ENCODE measurements around the gene OCA2. TPM values are rescaled to one million over a fixed set of nuclear protein-coding genes. Genes with fewer than 3 reads are reported as not detected.
A peak's percentile ranks its signal among the peaks of the same experiment; 100 is the strongest.
"Not testable (repeated sequence)": the region's sequence is repeated elsewhere in the genome, so short reads cannot be mapped to it uniquely, and the experiment has no call there.

OCA2 gene
- total RNA-seq (under 1 TPM in 1 of 4 donors, not detected in 3; 0.36 TPM), polyA plus RNA-seq (under 1 TPM in 1 of 3 donors, not detected in 2; 0.41 TPM)

DNA sequence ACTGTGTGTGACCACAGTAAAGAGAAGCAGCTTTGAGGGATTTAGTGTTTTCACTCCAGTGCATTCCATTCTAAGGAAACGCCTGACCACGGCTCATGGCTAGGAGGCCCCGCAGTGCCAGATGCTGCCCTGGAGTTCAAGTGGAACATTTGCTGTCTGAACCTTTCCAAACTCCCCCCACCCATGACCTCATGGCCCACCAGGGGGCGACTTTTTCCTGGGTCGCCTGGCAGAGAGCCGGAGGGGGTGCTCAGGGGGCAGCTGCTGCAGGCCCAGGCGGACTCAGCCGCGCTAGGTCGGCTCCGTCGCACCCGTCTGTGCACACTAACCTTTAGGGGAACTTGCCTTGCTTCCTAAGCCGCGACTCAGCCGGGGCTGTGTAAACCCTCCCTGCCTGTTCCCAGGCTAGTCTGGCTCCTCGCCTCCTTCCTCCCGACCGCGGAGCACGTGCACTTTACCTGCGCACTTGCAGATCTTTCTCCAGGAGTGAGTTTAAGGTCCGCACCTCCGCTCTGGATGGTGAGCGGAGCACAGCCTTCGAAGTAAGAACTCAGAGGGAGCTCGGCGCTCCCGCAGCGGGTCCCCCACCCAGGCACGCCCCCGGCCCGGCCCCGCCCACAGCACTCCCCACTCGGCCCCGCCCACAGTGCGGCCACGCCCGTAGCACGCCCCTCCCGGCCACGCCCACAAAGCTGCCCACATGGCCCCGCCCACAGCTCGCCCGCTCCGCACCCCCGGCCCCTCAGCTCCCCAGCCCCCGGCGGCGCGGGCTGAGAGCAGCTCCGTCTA is at the start of gene OCA2:
OCA2 (minus strand) TSS at position 550 of the 789 bp plus-strand sequence. CDS start 17,441 bp downstream, outside the sequence.
- peak within 1 kb of the TSS in 3 of 4 donors; percentile 8 to 10 (median 9) for H3K4me3 ChIP-seq
- H3K9me3 ChIP-seq: no peaks in the 10 kb centered on the region
- no peaks in the 10 kb centered on the region for H3K36me3 ChIP-seq
- TF ChIP-seq POLR2AphosphoS5 (IDR thresholded peaks at IDR 0.05) (no peak), POLR2A (IDR thresholded peaks at IDR 0.05) (no peak), EP300 (IDR thresholded peaks at IDR 0.05) (no peak)
- TF ChIP-seq, protein P1, sequence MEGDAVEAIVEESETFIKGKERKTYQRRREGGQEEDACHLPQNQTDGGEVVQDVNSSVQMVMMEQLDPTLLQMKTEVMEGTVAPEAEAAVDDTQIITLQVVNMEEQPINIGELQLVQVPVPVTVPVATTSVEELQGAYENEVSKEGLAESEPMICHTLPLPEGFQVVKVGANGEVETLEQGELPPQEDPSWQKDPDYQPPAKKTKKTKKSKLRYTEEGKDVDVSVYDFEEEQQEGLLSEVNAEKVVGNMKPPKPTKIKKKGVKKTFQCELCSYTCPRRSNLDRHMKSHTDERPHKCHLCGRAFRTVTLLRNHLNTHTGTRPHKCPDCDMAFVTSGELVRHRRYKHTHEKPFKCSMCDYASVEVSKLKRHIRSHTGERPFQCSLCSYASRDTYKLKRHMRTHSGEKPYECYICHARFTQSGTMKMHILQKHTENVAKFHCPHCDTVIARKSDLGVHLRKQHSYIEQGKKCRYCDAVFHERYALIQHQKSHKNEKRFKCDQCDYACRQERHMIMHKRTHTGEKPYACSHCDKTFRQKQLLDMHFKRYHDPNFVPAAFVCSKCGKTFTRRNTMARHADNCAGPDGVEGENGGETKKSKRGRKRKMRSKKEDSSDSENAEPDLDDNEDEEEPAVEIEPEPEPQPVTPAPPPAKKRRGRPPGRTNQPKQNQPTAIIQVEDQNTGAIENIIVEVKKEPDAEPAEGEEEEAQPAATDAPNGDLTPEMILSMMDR (IDR thresholded peaks at IDR 0.05): no peak
- 4 to 6% methylated on average over 52 of the region's 52 CpGs for WGBS, 2 donors
- peaks cover 0 to 43% (median 37%) of the 10 kb centered on the region in 4 donors for H3K4me1 ChIP-seq
- peak within 1 kb of the TSS in 1 of 4 donors; percentile 6 for H3K27ac ChIP-seq
- DNase-seq: peak; percentile 63
- intact Hi-C loops (cut with DNase I): loop anchor here (10.0 kb wide), 1 partner anchor 76 kb away; no protein-coding TSS in a partner anchor
- H3K27me3 ChIP-seq: peaks cover 39 to 96% (median 66%) of the 10 kb centered on the region in 3 donors

DNA sequence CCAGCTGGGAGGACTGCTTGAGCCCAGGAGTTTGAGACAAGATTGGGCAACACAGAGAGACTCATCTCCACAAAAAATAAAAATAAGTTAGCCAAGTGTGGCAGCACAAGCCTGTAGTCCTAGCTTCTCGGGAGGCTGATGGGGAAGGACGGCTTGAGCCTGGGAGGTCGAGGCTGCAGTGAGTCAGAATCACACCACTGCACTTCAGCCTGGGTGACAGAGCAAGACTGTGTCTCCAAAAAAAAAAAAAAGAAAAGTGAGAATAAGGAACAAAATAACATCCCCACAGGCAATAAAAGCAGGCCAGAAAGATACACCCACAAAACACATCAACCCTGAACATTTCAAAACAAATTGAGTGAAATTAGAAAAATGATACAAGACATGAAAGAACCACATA is 48.7 kb upstream of the OCA2 start:
- WGBS, 2 donors: 96 to 99% methylated on average over 3 of the region's 3 CpGs
- Histone ChIP-seq H3K9me3 (peaks cover 0 to 3% (median 0%) of the 10 kb centered on the region in 4 donors), H3K4me3 (no peak overlapping the region), H3K27me3 (no peaks in the 10 kb centered on the region), H3K27ac (no peak overlapping the region), H3K36me3 (peaks cover 0 to 57% (median 28%) of the 10 kb centered on the region in 4 donors), H3K4me1 (no peaks in the 10 kb centered on the region)
- TF ChIP-seq, protein P1 (IDR thresholded peaks at IDR 0.05): no peak
- TF ChIP-seq EP300 (IDR thresholded peaks at IDR 0.05): no peak
- no peak for TF ChIP-seq POLR2A (IDR thresholded peaks at IDR 0.05)
- no peak for TF ChIP-seq POLR2AphosphoS5 (IDR thresholded peaks at IDR 0.05)
- no peak for DNase-seq
- intact Hi-C loops (cut with DNase I): no loop called here

DNA sequence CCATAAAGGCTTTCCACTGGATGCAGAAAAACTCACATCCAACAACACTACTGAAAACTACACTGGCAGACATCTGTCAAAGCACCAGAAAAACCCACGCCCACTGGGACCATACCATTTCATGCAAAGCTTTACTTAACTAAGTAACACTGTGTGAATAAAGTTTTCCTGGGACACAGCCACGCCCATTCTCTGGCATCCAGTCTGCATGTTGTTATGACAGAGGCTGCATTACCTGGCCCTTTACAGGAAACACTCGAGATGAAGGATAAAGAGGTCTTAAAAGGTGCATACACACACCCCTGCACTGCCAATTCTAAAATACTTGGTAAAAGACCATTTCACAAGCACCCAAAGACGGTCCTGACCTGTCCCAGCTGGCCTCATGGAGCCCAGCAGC is 46.3 kb upstream of the OCA2 start:
- WGBS, 2 donors: 82 to 87% methylated on average over 4 of the region's 4 CpGs
- intact Hi-C loops (cut with DNase I): not testable (repeated sequence)

DNA sequence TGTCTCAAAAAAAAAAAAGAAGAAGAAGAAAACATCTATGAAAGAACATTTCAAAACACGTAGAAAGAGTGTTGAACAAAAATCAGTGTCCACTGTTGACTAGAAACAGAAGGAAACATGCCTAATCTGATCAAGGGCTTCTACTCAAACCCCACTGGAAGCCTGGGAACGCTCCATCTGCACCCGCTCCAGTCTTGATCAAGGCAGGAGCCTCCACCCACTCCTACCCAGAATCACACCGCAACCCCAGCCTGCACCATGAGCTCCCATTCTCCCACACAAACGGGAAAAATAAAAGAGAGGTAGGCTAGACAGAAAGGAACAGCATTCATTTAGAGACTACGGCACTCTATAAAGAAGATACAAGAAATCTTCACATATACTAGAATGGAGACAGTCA is 40.9 kb upstream of the OCA2 start:
- H3K9me3 ChIP-seq: no peaks in the 10 kb centered on the region
- 85 to 96% methylated on average over 6 of the region's 6 CpGs for WGBS, 2 donors
- no peak overlapping the region for H3K27ac ChIP-seq
- H3K4me1 ChIP-seq: no peaks in the 10 kb centered on the region
- H3K36me3 ChIP-seq: peaks cover 8 to 74% (median 30%) of the 10 kb centered on the region in 4 donors
- TF ChIP-seq POLR2AphosphoS5 (IDR thresholded peaks at IDR 0.05) (no peak), EP300 (IDR thresholded peaks at IDR 0.05) (no peak), POLR2A (IDR thresholded peaks at IDR 0.05) (no peak)
- TF ChIP-seq, protein P1 (IDR thresholded peaks at IDR 0.05): no peak
- DNase-seq: no peak
- intact Hi-C loops (cut with DNase I): no loop called here
- H3K4me3 ChIP-seq: no peak overlapping the region
- no peaks in the 10 kb centered on the region for H3K27me3 ChIP-seq

More for the DNA sequence above, 46.3 kb upstream of the OCA2 start:
- H3K27me3 ChIP-seq, H3K4me1 ChIP-seq, H3K9me3 ChIP-seq, DNase-seq, H3K27ac ChIP-seq, H3K4me3 ChIP-seq: not testable (repeated sequence)
- H3K36me3 ChIP-seq: peaks cover 8 to 57% (median 37%) of the 10 kb centered on the region in 4 donors

DNA sequence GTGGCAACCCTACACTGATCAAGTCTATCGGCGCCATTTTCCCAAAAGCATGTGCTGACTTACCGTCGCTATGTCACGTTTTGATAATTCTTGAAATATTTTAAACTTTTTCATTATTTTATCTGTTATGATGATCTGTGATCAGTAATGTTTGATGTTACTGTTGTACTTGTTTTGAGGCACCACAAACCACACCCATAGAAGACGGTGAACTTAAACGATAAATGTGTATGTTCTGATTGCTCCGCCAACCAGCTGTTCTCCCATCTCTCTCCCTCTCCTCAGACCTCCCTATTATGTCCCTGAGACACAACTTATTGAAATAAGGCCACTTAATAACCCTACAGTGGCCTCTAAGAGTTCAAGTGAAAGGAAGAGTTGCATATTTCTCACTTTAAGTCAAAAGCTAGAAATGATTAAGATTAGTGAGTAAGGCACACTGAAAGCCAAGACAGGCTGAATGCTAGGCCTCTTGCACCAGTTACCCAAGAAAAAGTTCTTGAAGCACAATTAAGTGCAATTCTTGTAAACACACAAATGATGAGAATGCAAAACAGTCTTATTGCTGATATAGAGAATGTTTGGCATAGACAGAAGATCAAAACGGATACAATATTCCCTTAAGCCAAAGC is 38.4 kb upstream of the OCA2 start:
- H3K27ac ChIP-seq; H3K4me1 ChIP-seq; H3K4me3 ChIP-seq; intact Hi-C loops (cut with DNase I); H3K9me3 ChIP-seq; DNase-seq; H3K27me3 ChIP-seq: not testable (repeated sequence)
- 79 to 83% methylated on average over 9 of the region's 9 CpGs for WGBS, 2 donors
- H3K36me3 ChIP-seq: peaks cover 8 to 73% (median 17%) of the 10 kb centered on the region in 4 donors

DNA sequence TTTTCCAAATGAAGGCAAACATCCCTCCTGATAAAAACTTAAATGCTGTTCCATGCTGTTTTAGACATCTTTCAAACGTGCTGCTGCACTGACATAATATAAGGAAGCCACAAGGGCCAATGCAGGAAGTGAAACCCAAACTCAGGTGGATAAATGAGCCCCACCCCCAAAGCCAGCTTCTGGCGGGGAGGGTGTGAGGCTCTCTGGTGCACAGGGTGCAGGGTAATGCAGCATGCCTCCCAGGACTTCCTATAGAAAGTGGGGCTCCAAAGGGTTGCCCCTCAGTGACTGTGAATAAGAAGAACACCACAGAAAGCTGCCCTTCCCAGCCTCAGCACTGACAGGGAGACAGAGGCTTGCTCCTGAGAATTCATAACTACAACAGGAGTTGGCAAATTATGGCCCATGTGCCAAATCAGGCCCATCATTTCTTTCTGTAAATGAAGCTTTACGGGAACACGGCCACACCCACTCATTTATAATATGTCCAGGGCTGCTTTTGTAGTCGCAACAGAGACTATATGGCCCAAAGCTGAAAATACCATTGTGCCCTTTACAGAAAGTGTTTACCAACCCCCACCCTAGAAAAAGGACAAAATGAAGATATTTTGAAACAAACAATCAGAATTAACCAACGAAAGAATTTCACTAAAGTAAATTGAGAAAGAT is 37.3 kb upstream of the OCA2 start:
- H3K36me3 ChIP-seq: peaks cover 15 to 73% (median 21%) of the 10 kb centered on the region in 4 donors
- 57 to 59% methylated on average over 6 of the region's 6 CpGs for WGBS, 2 donors
- H3K4me3 ChIP-seq; H3K4me1 ChIP-seq; H3K27me3 ChIP-seq; H3K9me3 ChIP-seq; DNase-seq; H3K27ac ChIP-seq; intact Hi-C loops (cut with DNase I): not testable (repeated sequence)
